AG10803 (cell line): ENCODE measurements around the gene SMAD6.

Source experiments
- DNase-seq: peaks from one replicate; pipeline ENCODE4 v3.0.0; 2010; ENCODE audit warnings: low read depth
- H3K4me3 ChIP-seq: 2 replicates; pipeline ENCODE4 v1.5.1; 2011; ENCODE audit warnings: mild to moderate bottlenecking, low read length, control low read depth
- CTCF ChIP-seq: conservative IDR thresholded peaks from 2 replicates; pipeline ENCODE4 v1.5.1; 2011; ENCODE audit warnings: mild to moderate bottlenecking, low read length, control low read depth, inconsistent platforms

The SMAD6 gene

DNA sequence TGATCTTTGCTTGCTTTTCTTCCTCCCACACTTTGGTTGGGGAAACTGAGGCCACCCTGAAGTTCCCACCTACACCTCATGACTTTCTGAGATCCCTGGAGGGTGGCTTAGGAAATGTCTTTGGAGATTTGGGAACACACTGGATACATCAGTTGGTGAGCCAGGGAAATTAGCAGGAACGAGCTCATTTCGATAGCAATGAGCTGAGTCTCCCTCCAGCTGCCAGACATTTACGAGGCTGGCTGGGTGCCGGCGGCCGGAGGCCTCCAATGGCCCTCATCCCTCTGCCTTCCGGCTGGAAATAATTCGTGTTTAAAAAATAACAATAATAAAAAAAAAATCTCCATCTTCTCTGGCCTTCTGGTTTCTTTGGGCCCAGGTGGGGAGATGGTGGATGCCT, 38.8 kb downstream of the SMAD6 start:
- no peak for TF ChIP-seq CTCF
- DNase-seq, result peak; percentile 74
- no peak overlapping the region for H3K4me3 ChIP-seq

DNA sequence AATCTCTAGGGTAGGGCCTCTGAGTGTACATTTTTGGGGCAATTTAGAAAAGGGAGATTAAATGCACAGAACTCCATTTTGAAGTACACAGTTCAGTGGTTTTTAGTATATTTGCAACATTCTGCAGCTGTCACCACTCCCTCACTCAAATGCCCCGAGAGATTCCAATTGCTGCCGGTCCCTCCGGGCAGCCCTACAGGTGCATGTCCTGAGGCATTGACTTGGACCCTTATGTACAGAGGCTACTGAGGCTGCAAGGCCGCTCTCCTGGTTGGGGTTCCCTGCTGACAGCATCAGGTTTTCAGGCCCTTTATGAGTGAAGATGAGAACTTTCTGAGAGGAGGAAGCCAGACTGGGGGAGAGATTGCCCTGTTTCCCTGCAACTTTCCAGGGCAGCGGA, 39.6 kb downstream of the SMAD6 start:
- TF ChIP-seq CTCF, result no peak
- no peak overlapping the region for H3K4me3 ChIP-seq
- DNase-seq, result no peak

- no peak for TF ChIP-seq CTCF
- no peak overlapping the region for H3K4me3 ChIP-seq
- DNase-seq, result no peak
Measured at GRCh38 chr15:66742286-66742685, 40.2 kb downstream of the SMAD6 start.

DNA sequence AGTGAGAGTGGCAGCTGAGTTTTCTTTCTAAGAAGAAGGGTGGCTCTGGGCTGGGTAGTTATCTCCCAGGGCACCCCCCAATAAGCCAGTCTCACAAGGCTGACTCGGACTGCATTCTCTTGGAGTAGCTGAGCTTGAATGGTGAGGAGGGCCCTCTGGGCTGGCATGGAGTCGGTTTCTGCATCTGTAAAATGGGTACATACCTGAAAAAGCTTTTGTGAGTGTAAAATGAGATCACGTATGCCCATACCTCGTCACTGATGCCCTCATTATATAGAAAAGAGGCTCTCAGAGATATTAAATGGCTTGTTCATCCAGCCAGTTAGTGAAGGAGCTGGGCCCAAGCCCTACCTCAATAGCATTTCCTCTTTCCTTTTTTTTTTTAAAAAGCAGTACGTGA, 41.2 kb downstream of the SMAD6 start:
- no peak for DNase-seq
- H3K4me3 ChIP-seq, result no peak overlapping the region
- TF ChIP-seq CTCF, result no peak

DNA sequence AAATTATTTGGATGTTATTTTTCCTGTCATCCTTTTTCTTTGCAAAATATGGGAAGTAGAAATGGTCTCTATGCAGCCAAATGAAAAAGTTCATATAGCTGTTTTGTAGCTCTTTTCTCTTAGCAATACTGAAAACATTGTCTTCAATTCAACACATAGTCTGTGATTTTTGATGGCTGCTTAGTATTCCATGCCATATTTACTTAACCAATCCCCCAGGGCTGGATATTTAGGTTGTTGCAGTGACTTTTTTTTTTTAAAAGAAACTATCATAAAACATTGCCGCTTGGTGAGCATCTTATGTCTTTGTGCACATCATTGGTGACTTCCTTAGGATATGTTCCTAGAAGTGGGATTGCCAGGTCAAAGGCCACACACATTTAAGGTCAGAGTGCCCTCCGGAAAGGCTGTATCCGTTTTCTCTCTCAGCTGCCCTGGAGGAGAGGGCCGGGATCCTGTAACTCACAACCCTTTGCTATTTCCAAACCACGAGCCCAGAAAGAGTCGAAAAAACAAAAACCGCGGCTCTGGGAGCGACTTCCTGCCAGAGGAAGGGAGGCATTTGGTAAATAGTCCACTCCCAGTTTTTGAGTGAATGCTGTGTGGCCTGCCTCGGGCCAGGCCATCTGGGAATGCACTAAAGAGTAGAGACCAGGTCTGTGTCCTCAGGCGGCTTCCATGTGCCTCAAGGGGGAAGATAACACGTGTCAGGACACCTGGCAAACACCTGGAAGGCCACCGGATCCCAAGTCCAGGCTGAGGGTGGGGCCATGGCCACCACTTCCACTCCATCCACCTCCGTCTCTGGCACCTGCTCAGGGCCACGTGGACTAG, 41.9 kb downstream of the SMAD6 start:
- no peak overlapping the region for H3K4me3 ChIP-seq
- TF ChIP-seq CTCF, result no peak
- DNase-seq, result peak; percentile 77

- no peak for DNase-seq
- H3K4me3 ChIP-seq, result no peak overlapping the region
- TF ChIP-seq CTCF, result 0 out of 2 replicates have a peak, but pooled peaks have one; percentile 10
Measured at GRCh38 chr15:66744610-66745279, 42.7 kb downstream of the SMAD6 start.
